ENCODE results near the gene TESPA1. TPM values are rescaled to one million over a fixed set of nuclear protein-coding genes. Genes with fewer than 3 reads are reported as not detected.

TESPA1 gene
- total RNA-seq, result 1 to 10 TPM in 1 of 4 donors, under 1 TPM in 1, not detected in 2; 0.80 to 3.1 TPM

- H3K27ac ChIP-seq, result no peak within 1 kb of the TSS
- 56% methylated on average over 12 of the region's 12 CpGs for WGBS
- no peaks in the 10 kb centered on the region for H3K9me3 ChIP-seq
- H3K36me3 ChIP-seq, result no peaks in the 10 kb centered on the region
- H3K4me1 ChIP-seq, result no peaks in the 10 kb centered on the region
- H3K4me3 ChIP-seq, result peak within 1 kb of the TSS; percentile 21
- no peaks in the 10 kb centered on the region for H3K27me3 ChIP-seq
- TF ChIP-seq POLR2A (IDR thresholded peaks at IDR 0.05) (no peak), EP300 (IDR thresholded peaks at IDR 0.05) (no peak), CTCF (IDR thresholded peaks at IDR 0.05) (no peak), POLR2AphosphoS5 (IDR thresholded peaks at IDR 0.05) (no peak)
- DNase-seq (ENCODE audit: low spot score in 2 of 2), result peak in 1 of 2 donors; percentile 61
Measured at GRCh38 chr12:54984658-54985376, at the start of gene TESPA1. Gene TESPA1, minus strand, starts transcription at chr12:54984762. Its CDS starts 10,200 bp downstream, at chr12:54974562.

GRCh38 chr12:55034218-55034617, 49.7 kb upstream of the TESPA1 start:
- TF ChIP-seq EP300 (IDR thresholded peaks at IDR 0.05) (no peak), POLR2AphosphoS5 (IDR thresholded peaks at IDR 0.05) (no peak), CTCF (IDR thresholded peaks at IDR 0.05) (no peak), POLR2A (IDR thresholded peaks at IDR 0.05) (no peak)
- Histone ChIP-seq H3K9me3 (no peaks in the 10 kb centered on the region), H3K36me3 (no peaks in the 10 kb centered on the region), H3K27ac (no peak overlapping the region), H3K27me3 (peaks cover 9% of the 10 kb centered on the region), H3K4me1 (no peaks in the 10 kb centered on the region), H3K4me3 (no peak overlapping the region)
- DNase-seq (ENCODE audit: low spot score in 2 of 2), result no peak
- WGBS, result 51% methylated on average over 6 of the region's 6 CpGs

GRCh38 chr12:55025508-55025907, 40.9 kb upstream of the TESPA1 start:
- Histone ChIP-seq H3K4me3 (no peak overlapping the region), H3K27ac (no peak overlapping the region), H3K9me3 (no peaks in the 10 kb centered on the region), H3K27me3 (peaks cover 13% of the 10 kb centered on the region), H3K4me1 (no peaks in the 10 kb centered on the region), H3K36me3 (no peaks in the 10 kb centered on the region)
- whole genome bisulfite sequencing, result 67% methylated on average over 2 of the region's 2 CpGs
- no peak for TF ChIP-seq POLR2A (IDR thresholded peaks at IDR 0.05)
- no peak for TF ChIP-seq POLR2AphosphoS5 (IDR thresholded peaks at IDR 0.05)
- TF ChIP-seq CTCF (IDR thresholded peaks at IDR 0.05), result no peak
- no peak for TF ChIP-seq EP300 (IDR thresholded peaks at IDR 0.05)
- no peak for DNase-seq (ENCODE audit: low spot score in 2 of 2)

GRCh38 chr12:55024575-55024974, 40.0 kb upstream of the TESPA1 start:
- no peak overlapping the region for H3K4me3 ChIP-seq
- H3K9me3 ChIP-seq, result no peaks in the 10 kb centered on the region
- TF ChIP-seq POLR2AphosphoS5 (IDR thresholded peaks at IDR 0.05), result no peak
- TF ChIP-seq EP300 (IDR thresholded peaks at IDR 0.05), result no peak
- TF ChIP-seq CTCF (IDR thresholded peaks at IDR 0.05), result no peak
- WGBS, result 66% methylated on average over 2 of the region's 2 CpGs
- no peaks in the 10 kb centered on the region for H3K36me3 ChIP-seq
- no peak overlapping the region for H3K27ac ChIP-seq
- no peaks in the 10 kb centered on the region for H3K4me1 ChIP-seq
- DNase-seq (ENCODE audit: low spot score in 2 of 2), result no peak
- H3K27me3 ChIP-seq, result peaks cover 20% of the 10 kb centered on the region

GRCh38 chr12:55019784-55020183, 35.2 kb upstream of the TESPA1 start, which contains the start of gene NEUROD4:
Gene NEUROD4, plus strand, starts transcription at chr12:55019974. Its CDS starts 6,466 bp downstream, at chr12:55026440.
- Histone ChIP-seq H3K4me3 (no peak within 1 kb of the TSS), H3K27me3 (peaks cover 32% of the 10 kb centered on the region), H3K9me3 (no peaks in the 10 kb centered on the region), H3K27ac (no peak within 1 kb of the TSS), H3K4me1 (no peaks in the 10 kb centered on the region), H3K36me3 (no peaks in the 10 kb centered on the region)
- 8% methylated on average over 13 of the region's 13 CpGs for whole genome bisulfite sequencing
- no peak for DNase-seq (ENCODE audit: low spot score in 2 of 2)
- TF ChIP-seq POLR2AphosphoS5 (IDR thresholded peaks at IDR 0.05) (no peak), CTCF (IDR thresholded peaks at IDR 0.05) (no peak), EP300 (IDR thresholded peaks at IDR 0.05) (no peak), POLR2A (IDR thresholded peaks at IDR 0.05) (no peak)

All from suprapubic skin (tissue), 4 donors.